GM10248 (cell line): ENCODE measurements around the gene HMCN1.

Experiments
- CTCF ChIA-PET: fragments of 300-600 bp; sonication (Branson Sonifier 250); formaldehyde crosslinking; extraction: SDS; loops from one replicate; lab custom pipeline; 2021; ENCODE audit warnings: antibody characterized with exemption; lab: Yijun Ruan, JAX
- POLR2A ChIA-PET: fragments of 350-650 bp; sonication (Branson Sonifier 250); formaldehyde crosslinking; extraction: SDS; loops from one replicate; lab custom pipeline; 2020; ENCODE audit warnings: antibody characterized with exemption; lab: Yijun Ruan, JAX
- DNase-seq: peaks from one replicate; pipeline ENCODE4 v3.0.0; 2012; ENCODE audit errors: extremely low spot score
- TF ChIP-seq, protein P1 (sequence below): IDR thresholded peaks from 2 replicates; pipeline ENCODE4 v1.5.1; 2012; ENCODE audit warnings: mild to moderate bottlenecking, low read depth; ENCODE audit errors: extremely low read depth, missing control alignments, control extremely low read depth

The HMCN1 gene

DNA sequence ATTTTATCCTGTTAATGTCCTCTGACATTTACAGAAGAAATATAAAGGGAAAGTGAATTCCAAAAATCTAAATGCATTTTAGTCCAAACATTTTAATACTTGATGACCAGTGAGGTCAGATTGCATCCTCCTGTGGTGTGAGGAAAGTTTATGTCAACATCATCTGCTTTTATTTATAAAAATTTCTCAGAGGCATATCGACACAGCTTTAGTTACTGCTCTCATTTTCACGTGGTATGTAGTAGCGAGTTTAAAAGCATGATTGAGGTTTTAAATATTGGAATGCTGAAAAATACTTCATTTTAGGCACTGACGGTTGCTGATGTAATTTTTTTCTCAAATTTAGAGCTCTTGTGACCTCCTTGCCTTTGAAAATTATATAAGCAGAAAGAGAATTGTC is 234.8 kb downstream of the HMCN1 start:
- CTCF ChIA-PET, result interaction anchor here (1.4 kb wide), 1 partner anchor 28 kb away, joined by 3 read pairs; no protein-coding TSS in a partner anchor
- DNase-seq, result no peak

DNA sequence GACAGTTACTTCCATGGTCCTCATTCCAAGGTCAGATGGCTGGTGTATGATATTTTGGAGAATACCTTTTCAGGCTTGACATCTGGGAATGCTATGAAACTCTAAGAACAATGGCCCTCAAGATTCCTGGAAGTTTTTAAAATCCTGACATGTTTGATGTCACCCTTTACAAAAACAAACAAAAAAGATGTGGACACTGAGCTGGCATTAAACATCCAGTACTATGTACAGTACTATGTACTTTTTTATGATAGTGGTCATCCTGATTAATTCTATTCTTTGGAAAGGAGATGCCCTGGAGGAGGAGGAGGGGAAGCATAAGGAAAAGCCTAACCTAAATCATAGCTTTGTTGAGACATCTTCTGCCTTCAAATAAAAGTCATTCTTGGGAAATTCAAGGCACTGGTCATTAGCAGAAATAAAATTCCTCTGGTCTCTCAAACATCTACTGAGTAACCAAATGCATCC is 235.4 kb downstream of the HMCN1 start:
- ChIA-PET CTCF (interaction anchor here (1.0 to 1.4 kb wide), 2 partner anchors 13 to 29 kb away, joined by 3 read pairs; no protein-coding TSS in a partner anchor), POLR2A (no interaction called here)
- TF ChIP-seq, protein P1, sequence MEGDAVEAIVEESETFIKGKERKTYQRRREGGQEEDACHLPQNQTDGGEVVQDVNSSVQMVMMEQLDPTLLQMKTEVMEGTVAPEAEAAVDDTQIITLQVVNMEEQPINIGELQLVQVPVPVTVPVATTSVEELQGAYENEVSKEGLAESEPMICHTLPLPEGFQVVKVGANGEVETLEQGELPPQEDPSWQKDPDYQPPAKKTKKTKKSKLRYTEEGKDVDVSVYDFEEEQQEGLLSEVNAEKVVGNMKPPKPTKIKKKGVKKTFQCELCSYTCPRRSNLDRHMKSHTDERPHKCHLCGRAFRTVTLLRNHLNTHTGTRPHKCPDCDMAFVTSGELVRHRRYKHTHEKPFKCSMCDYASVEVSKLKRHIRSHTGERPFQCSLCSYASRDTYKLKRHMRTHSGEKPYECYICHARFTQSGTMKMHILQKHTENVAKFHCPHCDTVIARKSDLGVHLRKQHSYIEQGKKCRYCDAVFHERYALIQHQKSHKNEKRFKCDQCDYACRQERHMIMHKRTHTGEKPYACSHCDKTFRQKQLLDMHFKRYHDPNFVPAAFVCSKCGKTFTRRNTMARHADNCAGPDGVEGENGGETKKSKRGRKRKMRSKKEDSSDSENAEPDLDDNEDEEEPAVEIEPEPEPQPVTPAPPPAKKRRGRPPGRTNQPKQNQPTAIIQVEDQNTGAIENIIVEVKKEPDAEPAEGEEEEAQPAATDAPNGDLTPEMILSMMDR, result no peak
- no peak for DNase-seq

More for the DNA sequence above, 234.8 kb downstream of the HMCN1 start:
- TF ChIP-seq, protein P1, result no peak
- POLR2A ChIA-PET, result no interaction called here

GRCh38 chr1:185971688-185972087 is 237.5 kb downstream of the HMCN1 start:
- POLR2A ChIA-PET, result no interaction called here
- CTCF ChIA-PET, result no interaction called here
- DNase-seq, result no peak
- TF ChIP-seq, protein P1, result no peak

- TF ChIP-seq, protein P1, result no peak
- ChIA-PET POLR2A (no interaction called here), CTCF (no interaction called here)
- DNase-seq, result no peak
Measured at GRCh38 chr1:185972096-185972850, 238.1 kb downstream of the HMCN1 start.

DNA sequence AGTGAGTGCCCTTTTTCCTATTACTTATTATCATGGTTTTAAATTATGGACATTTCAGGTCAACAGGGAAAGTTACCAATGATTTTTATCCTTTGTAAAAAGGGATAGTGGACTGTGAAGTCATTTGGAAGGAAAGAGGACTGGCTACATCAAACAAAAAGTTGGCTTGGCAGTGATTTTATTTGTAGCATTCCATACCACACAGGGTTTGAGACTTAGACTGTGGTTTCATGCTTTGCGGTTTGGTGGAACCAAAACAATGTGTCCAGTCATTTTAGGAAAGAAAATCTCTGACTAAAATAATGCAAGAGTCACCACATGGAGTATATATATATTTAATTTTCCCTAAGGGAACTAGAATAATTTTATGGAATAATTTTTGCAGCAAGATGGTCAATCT is 239.5 kb downstream of the HMCN1 start:
- TF ChIP-seq, protein P1, result no peak
- ChIA-PET CTCF (no interaction called here), POLR2A (no interaction called here)
- no peak for DNase-seq

DNA sequence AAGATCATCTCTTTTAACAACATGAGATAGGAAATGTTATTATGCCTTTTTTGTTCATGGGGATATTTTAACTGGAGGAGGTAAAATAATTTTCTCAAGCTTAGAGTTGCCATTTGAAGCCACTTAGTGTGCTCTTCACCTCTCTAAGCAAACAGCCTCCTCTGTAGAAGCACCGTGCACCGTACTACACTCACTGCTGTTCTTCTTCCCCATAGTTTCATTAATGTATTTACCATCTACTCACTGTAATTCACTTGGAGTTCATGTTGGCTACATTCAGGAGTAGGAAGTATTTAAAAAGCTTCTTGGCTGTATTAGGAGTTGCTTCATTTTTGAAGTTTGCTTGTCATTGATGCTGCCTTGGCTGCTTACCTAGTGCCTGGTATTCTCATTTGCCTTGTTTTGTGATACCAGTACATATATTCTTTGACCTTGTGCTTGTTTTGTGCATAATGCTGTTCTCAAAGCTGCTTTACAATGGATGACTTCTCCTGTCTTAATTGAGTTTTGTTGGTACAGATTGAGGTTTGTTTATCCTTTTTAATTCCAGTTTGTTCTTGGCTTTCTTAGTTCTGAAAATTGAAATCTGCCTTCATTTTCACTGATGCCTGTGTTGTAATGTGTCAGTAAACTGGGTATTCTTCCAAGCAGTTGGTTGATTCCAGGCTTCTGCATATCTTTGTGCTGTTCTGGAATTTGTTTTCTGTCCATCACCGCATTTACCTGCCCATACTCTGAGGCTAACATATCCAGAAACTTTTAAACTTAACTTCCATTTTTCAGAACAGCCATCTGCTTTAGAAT is 240.4 kb downstream of the HMCN1 start:
- DNase-seq, result no peak
- ChIA-PET CTCF (no interaction called here), POLR2A (no interaction called here)
- TF ChIP-seq, protein P1, result no peak
